Motor neuron (in vitro differentiated cells): ENCODE measurements around the gene DNAJB6. TPM values are rescaled to one million over a fixed set of nuclear protein-coding genes. Genes with fewer than 3 reads are reported as not detected.

Experiments
- ATAC-seq, 8 experiments: fragments of 200-7000 bp; cut with Tn5 transposase; replicated peaks in 6 of 8; 2 replicates each; pipeline ENCODE4 v1.8.0; 2021; ENCODE audit warnings: mild to moderate bottlenecking in 8 of 8, moderate library complexity in 8 of 8
- H3K27ac ChIP-seq, 2 donors: fragments of 250-450 bp; sonication (Bioruptor Pico); 2 replicates each; pipeline ENCODE4 v1.9.0; 2021; ENCODE audit warnings: antibody characterized with exemption in 2 of 2, mild to moderate bottlenecking in 2 of 2, moderate library complexity in 1 of 2
- H3K4me1 ChIP-seq, 2 donors: fragments of 250-450 bp; sonication (Bioruptor Pico); replicated peaks in 1 of 2; 2 replicates each; pipeline ENCODE4 v1.6.1; 2021; ENCODE audit warnings: antibody characterized with exemption in 2 of 2, mild to moderate bottlenecking in 2 of 2, moderate library complexity in 1 of 2
- H3K4me3 ChIP-seq, 5 donors: fragments of 250-450 bp; sonication (Bioruptor Pico); 2 replicates each; pipeline ENCODE4 v1.9.0; 2021; ENCODE audit warnings: antibody characterized with exemption in 5 of 5, mild to moderate bottlenecking in 5 of 5, moderate library complexity in 4 of 5
- WGBS, 10 experiments: fragments of 450-650 bp; shearing (Covaris generic); methylation state at CpG; one replicate each; pipeline ENCODE4 v1.0.0; 2022; 5-methylcytosine and 5-hydroxymethylcytosine counted together
- in situ Hi-C, 9 experiments: fragments of 400-800 bp; cut with MboI; loops; one replicate each; pipeline ENCODE4 v1.15.0; 2021; ENCODE audit warnings: low sequenced_read_pairs in 9 of 9, low pct_unique_long_range_greater_than_20kb in 2 of 9; ENCODE audit not compliant: unreplicated experiment in 9 of 9
- total RNA-seq, 8 experiments: library from RNA; unstranded; fragments of 300-600 nt; gene quantifications; 2 replicates each; pipeline versions ENCODE4 v1.2.3 to v1.2.4, GENCODE V29; 2022

DNAJB6 gene
- total RNA-seq, 8 experiments from 2014 or later = 74.7 to 138 (median 109) TPM

DNA sequence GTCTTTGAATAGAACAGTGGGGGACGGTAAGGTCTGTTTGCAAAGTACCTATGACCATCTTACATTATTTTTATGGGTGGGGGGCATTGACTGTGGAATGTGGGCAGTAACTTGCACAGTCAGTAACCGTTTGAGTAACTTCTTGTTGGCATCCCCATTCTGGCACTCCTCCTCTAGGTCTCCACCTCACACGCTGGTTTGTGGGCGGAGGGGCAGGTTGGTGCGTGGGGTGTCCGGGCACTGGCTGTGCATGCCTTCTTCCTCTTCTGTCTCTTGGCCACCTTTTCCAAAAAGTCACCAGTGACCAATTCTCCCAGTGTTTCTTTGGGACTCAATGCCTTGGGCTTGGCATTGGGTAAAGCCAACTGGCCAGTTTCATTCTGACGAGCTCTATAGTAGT is 43.6 kb downstream of the DNAJB6 start:
- no peak overlapping the region for H3K27ac ChIP-seq
- no peak overlapping the region for H3K4me3 ChIP-seq
- ATAC-seq = no peak
- in situ Hi-C loops = no loop called here
- no peaks in the 10 kb centered on the region for H3K4me1 ChIP-seq
- 58 to 100% (median 94%) methylated on average over 1 to 6 of the region's 7 CpGs; no CpG with 5 or more reads in 3 of the 10 experiments for WGBS, 10 experiments

- H3K27ac ChIP-seq = no peak overlapping the region
- H3K4me1 ChIP-seq = no peaks in the 10 kb centered on the region
- H3K4me3 ChIP-seq = no peak overlapping the region
- ATAC-seq = no peak
- in situ Hi-C loops = no loop called here
- 80 to 100% (median 98%) methylated on average over 1 to 5 of the region's 5 CpGs for WGBS, 10 experiments
Observed at GRCh38 chr7:157383868-157384267, 47.1 kb downstream of the DNAJB6 start.

DNA sequence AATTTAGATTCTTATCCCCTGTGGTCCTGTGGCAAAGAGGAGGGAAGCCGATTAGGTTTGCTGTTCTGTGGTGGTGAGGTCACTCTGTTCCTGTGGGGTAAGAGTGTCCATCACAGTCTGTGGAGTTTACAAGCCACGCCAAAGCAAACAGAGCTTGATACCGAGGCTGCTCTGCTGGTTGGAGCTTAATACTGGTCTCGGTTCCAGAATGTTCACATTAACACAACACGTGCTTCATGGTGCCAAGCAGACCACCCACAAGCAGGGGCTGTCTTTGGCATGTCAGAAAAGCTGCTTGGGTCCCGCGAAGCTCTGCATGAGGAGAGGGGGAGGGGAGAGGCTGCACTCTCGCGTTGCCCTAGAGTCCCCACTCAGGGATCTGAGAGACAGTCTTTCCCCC is 47.5 kb downstream of the DNAJB6 start:
- H3K4me1 ChIP-seq = no peaks in the 10 kb centered on the region
- WGBS, 10 experiments = 21 to 90% (median 63%) methylated on average over 2 to 5 of the region's 9 CpGs; no CpG with 5 or more reads in 2 of the 10 experiments
- ATAC-seq = no peak
- no peak overlapping the region for H3K4me3 ChIP-seq
- H3K27ac ChIP-seq = no peak overlapping the region
- in situ Hi-C loops = no loop called here

DNA sequence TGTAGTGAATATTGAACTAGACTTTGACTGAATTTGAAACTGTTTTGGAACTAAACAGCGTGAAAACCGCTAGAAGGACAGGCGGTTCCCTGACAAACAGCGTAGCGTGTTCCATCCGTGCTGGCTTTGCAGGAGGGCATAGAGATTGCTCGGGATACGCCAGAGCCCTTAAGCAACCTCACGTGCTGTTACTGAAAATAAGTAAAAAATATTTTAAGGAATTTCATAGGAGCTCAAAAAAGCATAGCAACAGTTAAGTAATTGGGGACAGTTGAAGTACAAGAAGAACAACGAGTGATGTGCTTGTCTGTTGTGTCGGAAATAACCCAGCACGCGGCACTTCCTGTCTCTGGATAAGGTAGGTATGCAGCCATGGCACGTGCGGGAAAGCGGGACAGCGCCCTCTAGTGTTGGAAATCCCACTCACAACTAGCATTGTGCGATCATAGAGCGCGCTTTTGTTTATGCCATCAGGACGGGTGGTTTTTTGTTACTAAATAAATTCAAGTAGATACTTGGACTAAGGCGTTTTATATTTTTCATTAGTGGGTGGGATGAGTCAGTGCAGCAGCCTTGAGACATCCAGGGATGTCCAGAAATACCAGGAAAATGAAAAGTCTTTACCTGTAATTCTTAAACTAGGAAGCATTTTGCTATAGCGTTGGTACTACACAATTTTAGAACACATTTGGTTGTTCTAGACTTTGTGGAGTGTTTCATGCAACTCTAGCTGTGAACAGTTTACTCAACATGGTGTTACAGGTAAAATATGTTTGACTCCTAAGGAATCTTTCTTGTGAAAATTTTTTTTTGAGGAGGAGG is 50.4 kb downstream of the DNAJB6 start:
- H3K27ac ChIP-seq = no peak overlapping the region
- ATAC-seq = peak; percentile 44 to 97 (median 77)
- H3K4me3 ChIP-seq = no peak overlapping the region
- H3K4me1 ChIP-seq = no peaks in the 10 kb centered on the region
- in situ Hi-C loops = no loop called here
- 56 to 92% (median 74%) methylated on average over 2 to 19 of the region's 23 CpGs for WGBS, 10 experiments

- in situ Hi-C loops = no loop called here
- no peak for ATAC-seq
- no peak overlapping the region for H3K4me3 ChIP-seq
- WGBS, 10 experiments = 94 to 100% (median 100%) methylated on average over 1 to 5 of the region's 5 CpGs; no CpG with 5 or more reads in 1 of the 10 experiments
- H3K27ac ChIP-seq = no peak overlapping the region
- no peaks in the 10 kb centered on the region for H3K4me1 ChIP-seq
Observed at GRCh38 chr7:157388301-157388700, 51.5 kb downstream of the DNAJB6 start.

GRCh38 chr7:157389951-157390730 is 53.3 kb downstream of the DNAJB6 start:
- no peak overlapping the region for H3K27ac ChIP-seq
- no peak overlapping the region for H3K4me3 ChIP-seq
- in situ Hi-C loops = no loop called here
- peak in 2 of 8 experiments; percentile 22 to 36 for ATAC-seq
- 53 to 83% (median 75%) methylated on average over 3 to 7 of the region's 19 CpGs; no CpG with 5 or more reads in 5 of the 10 experiments for WGBS, 10 experiments
- no peaks in the 10 kb centered on the region for H3K4me1 ChIP-seq

DNA sequence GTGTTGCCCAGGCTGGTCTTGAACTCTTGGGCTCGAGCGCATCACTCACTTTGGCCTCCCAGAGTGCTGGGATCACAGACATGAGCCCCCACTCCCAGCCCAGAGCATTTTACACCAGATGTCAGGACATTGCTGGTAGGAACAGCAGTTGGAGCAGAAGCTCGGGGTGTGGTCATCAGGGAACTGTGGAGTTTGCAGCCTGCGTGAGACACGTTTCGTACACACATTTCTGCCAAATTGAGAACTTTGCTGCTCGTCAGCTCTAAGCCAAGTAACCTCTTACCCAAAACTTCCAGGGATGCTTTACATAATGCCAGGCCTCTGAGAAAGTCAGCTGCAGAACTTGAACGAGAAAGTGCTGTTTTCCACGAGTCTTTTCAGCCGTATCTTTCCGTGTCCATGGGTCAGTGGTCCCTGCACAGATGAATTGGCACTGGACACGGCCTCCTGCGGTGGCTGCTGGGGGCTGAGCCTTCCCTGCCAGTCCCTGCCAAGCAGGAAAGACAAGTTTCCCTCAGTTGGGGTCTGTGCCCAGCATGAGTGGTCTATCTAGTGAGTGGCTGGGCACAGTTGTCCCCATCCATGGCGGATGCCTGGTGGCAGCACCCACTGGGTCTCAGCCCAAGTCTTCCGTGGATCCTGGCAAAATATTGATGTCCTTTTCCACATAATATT is 54.4 kb downstream of the DNAJB6 start:
- peak in 1 of 8 experiments; percentile 11 for ATAC-seq
- H3K4me3 ChIP-seq = no peak overlapping the region
- no peaks in the 10 kb centered on the region for H3K4me1 ChIP-seq
- in situ Hi-C loops = no loop called here
- WGBS, 10 experiments = 80 to 100% (median 97%) methylated on average over 1 to 11 of the region's 15 CpGs; no CpG with 5 or more reads in 4 of the 10 experiments
- H3K27ac ChIP-seq = no peak overlapping the region

DNA sequence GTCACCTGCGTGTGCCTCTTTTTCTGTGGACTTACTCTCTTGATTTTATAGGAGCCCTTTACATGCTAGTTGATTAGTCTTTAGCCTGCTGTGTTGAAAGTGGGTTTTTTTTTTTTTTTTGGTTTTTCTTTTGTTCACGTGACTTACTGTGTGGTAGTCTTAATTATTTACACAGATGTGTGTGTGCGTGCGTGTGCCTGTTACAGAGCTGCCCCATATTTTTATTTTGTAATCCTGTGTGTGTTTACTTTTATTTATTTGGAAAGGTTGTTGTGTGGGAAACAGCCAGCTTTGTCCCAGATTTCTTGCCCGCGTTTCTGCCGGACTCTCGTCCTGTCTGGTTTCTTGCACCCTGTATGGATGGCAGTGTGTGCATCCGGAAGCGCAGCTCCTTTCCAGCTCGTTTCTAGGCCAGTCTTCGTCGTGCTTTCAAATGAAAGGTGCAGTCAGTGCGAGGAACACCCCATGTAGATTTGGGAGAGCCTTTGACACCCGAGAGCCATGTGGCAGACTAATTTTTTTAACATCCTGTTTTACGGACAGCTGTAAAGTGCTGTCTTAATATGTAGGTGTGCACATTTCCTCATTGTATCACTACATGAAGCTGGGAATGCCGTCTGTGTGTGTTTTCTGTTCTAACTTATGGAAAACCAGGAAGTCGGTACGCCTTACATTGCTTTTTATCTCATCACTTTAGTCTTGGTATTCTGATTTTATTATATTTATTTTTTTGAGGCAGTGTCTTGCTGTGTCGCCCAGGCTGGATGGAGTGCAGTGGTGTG is 55.6 kb downstream of the DNAJB6 start:
- Histone ChIP-seq H3K4me1 (no peaks in the 10 kb centered on the region), H3K4me3 (no peak overlapping the region), H3K27ac (no peak overlapping the region)
- ATAC-seq = no peak
- in situ Hi-C loops = no loop called here
- 72 to 100% (median 90%) methylated on average over 4 to 19 of the region's 20 CpGs for WGBS, 10 experiments

GRCh38 chr7:157394246-157395191 is 57.7 kb downstream of the DNAJB6 start:
- ATAC-seq = no peak
- WGBS, 10 experiments = 7 to 100% (median 91%) methylated on average over 1 to 7 of the region's 20 CpGs; no CpG with 5 or more reads in 1 of the 10 experiments
- Histone ChIP-seq H3K4me3 (no peak overlapping the region), H3K27ac (no peak overlapping the region), H3K4me1 (no peaks in the 10 kb centered on the region)
- in situ Hi-C loops = no loop called here

GRCh38 chr7:157395206-157395605 is 58.4 kb downstream of the DNAJB6 start:
- ATAC-seq = no peak
- 75 to 100% (median 96%) methylated on average over 1 to 2 of the region's 2 CpGs; no CpG with 5 or more reads in 2 of the 10 experiments for WGBS, 10 experiments
- no peak overlapping the region for H3K27ac ChIP-seq
- H3K4me3 ChIP-seq = no peak overlapping the region
- in situ Hi-C loops = no loop called here
- H3K4me1 ChIP-seq = no peaks in the 10 kb centered on the region

DNA sequence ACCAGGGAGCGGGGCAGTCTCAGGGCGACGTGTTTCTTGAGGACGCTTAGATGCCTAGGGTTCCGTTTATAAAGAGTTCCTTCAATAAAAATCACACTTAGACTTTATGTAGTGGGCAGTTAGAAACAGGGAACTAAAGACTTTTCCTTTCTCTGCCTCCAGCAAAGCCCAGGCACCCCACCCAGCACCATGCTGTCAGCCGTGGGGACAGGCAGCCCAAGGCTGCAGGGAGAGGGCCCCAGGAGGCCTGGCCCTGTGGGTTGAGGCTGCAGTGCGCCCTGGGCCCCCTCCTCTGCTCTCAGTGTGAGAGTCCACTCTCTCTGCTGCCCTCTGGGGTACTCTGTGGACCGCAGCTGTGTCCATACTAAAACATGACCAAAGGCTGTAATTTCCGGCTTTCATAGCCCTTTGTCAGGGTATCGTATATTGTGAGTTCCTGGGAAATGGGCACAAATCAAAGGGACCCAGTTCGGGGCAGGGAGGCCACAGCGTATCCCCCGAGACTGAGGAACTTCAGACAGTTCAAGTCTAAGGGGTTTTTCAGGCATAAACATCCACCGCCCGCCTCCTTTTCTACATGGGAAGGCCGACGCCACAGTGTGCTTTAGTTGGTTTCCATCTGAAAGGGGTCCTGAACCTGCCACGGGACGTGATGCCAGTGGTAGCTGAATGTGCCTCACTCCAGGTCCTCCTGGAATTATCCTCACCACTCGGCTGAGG is 59.7 kb downstream of the DNAJB6 start:
- H3K27ac ChIP-seq = no peak overlapping the region

More for the DNA sequence above, 59.7 kb downstream of the DNAJB6 start:
- 83 to 100% (median 95%) methylated on average over 1 to 11 of the region's 20 CpGs; no CpG with 5 or more reads in 2 of the 10 experiments for WGBS, 10 experiments
- in situ Hi-C loops = no loop called here
- Histone ChIP-seq H3K4me3 (no peak overlapping the region), H3K4me1 (no peaks in the 10 kb centered on the region)
- peak in 2 of 8 experiments; percentile 32 to 36 for ATAC-seq
